Measurements from ENCODE around the gene MON2. TPM values are rescaled to one million over a fixed set of nuclear protein-coding genes. Genes with fewer than 3 reads are reported as not detected.
"Not testable (repeated sequence)": the region's sequence is repeated elsewhere in the genome, so short reads cannot be mapped to it uniquely, and the experiment has no call there.

Gene MON2
- polyA plus RNA-seq, 1 experiment = 7.8 TPM

- TF ChIP-seq, protein P1, sequence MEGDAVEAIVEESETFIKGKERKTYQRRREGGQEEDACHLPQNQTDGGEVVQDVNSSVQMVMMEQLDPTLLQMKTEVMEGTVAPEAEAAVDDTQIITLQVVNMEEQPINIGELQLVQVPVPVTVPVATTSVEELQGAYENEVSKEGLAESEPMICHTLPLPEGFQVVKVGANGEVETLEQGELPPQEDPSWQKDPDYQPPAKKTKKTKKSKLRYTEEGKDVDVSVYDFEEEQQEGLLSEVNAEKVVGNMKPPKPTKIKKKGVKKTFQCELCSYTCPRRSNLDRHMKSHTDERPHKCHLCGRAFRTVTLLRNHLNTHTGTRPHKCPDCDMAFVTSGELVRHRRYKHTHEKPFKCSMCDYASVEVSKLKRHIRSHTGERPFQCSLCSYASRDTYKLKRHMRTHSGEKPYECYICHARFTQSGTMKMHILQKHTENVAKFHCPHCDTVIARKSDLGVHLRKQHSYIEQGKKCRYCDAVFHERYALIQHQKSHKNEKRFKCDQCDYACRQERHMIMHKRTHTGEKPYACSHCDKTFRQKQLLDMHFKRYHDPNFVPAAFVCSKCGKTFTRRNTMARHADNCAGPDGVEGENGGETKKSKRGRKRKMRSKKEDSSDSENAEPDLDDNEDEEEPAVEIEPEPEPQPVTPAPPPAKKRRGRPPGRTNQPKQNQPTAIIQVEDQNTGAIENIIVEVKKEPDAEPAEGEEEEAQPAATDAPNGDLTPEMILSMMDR (IDR thresholded peaks at IDR 0.05; ENCODE audit: insufficient read depth, low read depth, low read length) = no peak
- DNase-seq (ENCODE audit: low read depth) = no peak
- H3K4me3 ChIP-seq (ENCODE audit: low read depth, low read length) = no peak overlapping the region
- no peaks in the 10 kb centered on the region for H3K27me3 ChIP-seq (ENCODE audit: control insufficient read depth, insufficient read depth, low read length)
- ChIA-PET CTCF (interaction anchor here (1.6 kb wide), 1 partner anchor 23 kb away, joined by 3 read pairs; no protein-coding TSS in a partner anchor), POLR2A (no interaction called here)
- H3K36me3 ChIP-seq (ENCODE audit: control insufficient read depth, insufficient read depth, low read length) = peaks cover 1% of the 10 kb centered on the region; the same call in 1 of the 2 replicates
Observed at GRCh38 chr12:62542814-62543213, 76.2 kb downstream of the MON2 start.

DNA sequence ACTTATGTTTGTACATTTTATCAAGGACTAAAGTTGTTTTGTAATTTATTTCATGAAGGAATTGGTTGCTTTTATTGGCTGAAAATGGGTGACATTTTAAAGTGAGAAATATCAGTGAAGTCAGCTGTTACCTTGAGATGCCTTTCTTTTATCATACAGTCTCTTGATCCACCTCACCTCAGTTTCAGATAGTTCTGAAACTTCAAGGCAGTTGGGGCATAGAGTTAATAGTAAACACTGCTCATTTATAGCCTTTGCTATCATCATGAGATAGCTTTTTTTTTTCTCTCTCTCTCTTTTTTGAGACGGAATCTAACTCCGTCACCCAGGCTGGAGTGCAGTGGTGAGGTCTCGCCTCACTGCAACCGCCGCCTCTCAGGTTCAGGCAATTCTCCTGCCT, 76.7 kb downstream of the MON2 start:
- CTCF ChIA-PET = interaction anchor here (1.4 to 1.6 kb wide), 2 partner anchors 24 to 251 kb away, joined by 3 to 5 read pairs; no protein-coding TSS in a partner anchor

DNA sequence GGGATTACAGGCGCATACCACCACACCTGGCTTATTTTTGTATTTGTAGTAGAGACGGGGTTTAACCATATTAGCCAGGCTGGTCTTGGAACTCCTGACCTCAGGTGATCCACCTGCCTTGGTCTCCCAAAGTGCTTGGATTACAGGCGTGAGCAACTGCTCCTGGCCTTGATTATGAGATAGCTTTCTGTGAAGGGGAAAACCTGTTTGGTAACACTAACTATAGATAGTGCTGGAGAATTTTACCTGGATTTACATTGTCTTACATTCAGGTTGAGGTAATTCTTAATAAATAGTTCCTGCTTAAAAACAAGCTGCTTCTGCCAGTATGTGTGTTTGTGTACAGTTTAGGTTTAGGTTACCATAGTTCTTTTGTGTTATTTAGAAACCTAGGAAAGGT, 77.1 kb downstream of the MON2 start:
- Histone ChIP-seq H3K36me3 (ENCODE audit: control insufficient read depth, insufficient read depth, low read length) (peaks cover 1% of the 10 kb centered on the region; the same call in 1 of the 2 replicates), H3K4me3 (ENCODE audit: low read depth, low read length) (no peak overlapping the region), H3K27me3 (ENCODE audit: control insufficient read depth, insufficient read depth, low read length) (no peaks in the 10 kb centered on the region)
- no peak for DNase-seq (ENCODE audit: low read depth)
- POLR2A ChIA-PET = no interaction called here
- CTCF ChIA-PET = interaction anchor here (0.8 to 1.6 kb wide), 3 partner anchors 24 to 255 kb away, joined by 3 to 5 read pairs (median 3); no protein-coding TSS in a partner anchor
- TF ChIP-seq, protein P1 (IDR thresholded peaks at IDR 0.05; ENCODE audit: insufficient read depth, low read depth, low read length) = no peak

More for the DNA sequence above, 76.7 kb downstream of the MON2 start:
- Histone ChIP-seq H3K4me3 (ENCODE audit: low read depth, low read length) (no peak overlapping the region), H3K27me3 (ENCODE audit: control insufficient read depth, insufficient read depth, low read length) (no peaks in the 10 kb centered on the region), H3K36me3 (ENCODE audit: control insufficient read depth, insufficient read depth, low read length) (peaks cover 1% of the 10 kb centered on the region; the same call in 1 of the 2 replicates)
- POLR2A ChIA-PET = no interaction called here
- no peak for DNase-seq (ENCODE audit: low read depth)
- TF ChIP-seq, protein P1 (IDR thresholded peaks at IDR 0.05; ENCODE audit: insufficient read depth, low read depth, low read length) = no peak

DNA sequence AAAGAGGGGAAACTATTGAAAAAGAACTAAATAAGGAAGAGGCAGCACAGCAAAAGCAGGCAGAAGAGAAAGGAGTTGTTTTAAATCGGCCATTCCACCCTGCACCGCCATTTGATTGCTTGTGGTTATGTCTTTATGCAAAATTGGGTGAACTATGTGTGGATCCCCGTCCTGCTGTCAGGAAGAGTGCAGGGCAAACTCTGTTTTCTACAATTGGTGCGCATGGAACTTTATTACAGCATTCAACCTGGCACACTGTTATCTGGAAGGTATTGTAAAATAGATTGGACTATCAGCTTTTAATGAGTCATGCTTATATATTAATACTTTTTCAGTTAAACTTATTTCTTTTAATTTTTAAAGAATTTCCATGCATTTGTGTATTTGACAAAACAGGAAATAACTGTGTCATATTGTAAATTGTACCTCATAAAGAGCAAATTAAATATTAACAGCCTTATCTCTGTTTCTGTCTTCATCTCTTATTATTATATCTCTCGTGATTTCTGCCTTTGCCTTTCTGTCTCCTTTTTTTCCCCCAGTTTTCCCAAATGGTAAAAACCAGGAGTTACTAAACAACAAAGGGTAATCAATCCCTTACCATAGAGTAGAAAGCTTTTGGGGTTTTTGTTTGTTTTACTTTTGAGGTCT, 86.4 kb downstream of the MON2 start:
- H3K27me3 ChIP-seq (ENCODE audit: control insufficient read depth, insufficient read depth, low read length) = no peaks in the 10 kb centered on the region
- ChIA-PET POLR2A (no interaction called here), CTCF (interaction anchor here (0.6 kb wide), 1 partner anchor 25 kb away, joined by 3 read pairs; no protein-coding TSS in a partner anchor)
- H3K36me3 ChIP-seq (ENCODE audit: control insufficient read depth, insufficient read depth, low read length) = peaks cover 10% of the 10 kb centered on the region
- no peak overlapping the region for H3K4me3 ChIP-seq (ENCODE audit: low read depth, low read length)
- no peak for DNase-seq (ENCODE audit: low read depth)
- TF ChIP-seq, protein P1 (IDR thresholded peaks at IDR 0.05; ENCODE audit: insufficient read depth, low read depth, low read length) = no peak

GRCh38 chr12:62559366-62559765, 92.7 kb downstream of the MON2 start:
- POLR2A ChIA-PET; H3K27me3 ChIP-seq (ENCODE audit: control insufficient read depth, insufficient read depth, low read length); H3K36me3 ChIP-seq (ENCODE audit: control insufficient read depth, insufficient read depth, low read length); CTCF ChIA-PET; H3K4me3 ChIP-seq (ENCODE audit: low read depth, low read length); DNase-seq (ENCODE audit: low read depth): not testable (repeated sequence)
